GM18520 (cell line): Measurements from ENCODE around the gene PSENEN.

ENCODE experiments used
- ATAC-seq: cut with Tn5 transposase; IDR thresholded peaks from one replicate; pipeline ENCODE4 v1.9.1; 2021; ENCODE audit not compliant: unreplicated experiment

The PSENEN gene

GRCh38 chr19:35745328-35746086 is at the start of gene PSENEN, which contains the start of gene U2AF1L4:
TSS of gene PSENEN (plus strand) at chr19:35745651. CDS start at chr19:35745931, 280 bp downstream.
TSS of gene U2AF1L4 (minus strand) at chr19:35745418. CDS start at chr19:35745391, 27 bp downstream.
- ATAC-seq = peak; percentile 45

GRCh38 chr19:35695895-35696422 is 49.5 kb upstream of the PSENEN start:
- ATAC-seq = no peak

DNA sequence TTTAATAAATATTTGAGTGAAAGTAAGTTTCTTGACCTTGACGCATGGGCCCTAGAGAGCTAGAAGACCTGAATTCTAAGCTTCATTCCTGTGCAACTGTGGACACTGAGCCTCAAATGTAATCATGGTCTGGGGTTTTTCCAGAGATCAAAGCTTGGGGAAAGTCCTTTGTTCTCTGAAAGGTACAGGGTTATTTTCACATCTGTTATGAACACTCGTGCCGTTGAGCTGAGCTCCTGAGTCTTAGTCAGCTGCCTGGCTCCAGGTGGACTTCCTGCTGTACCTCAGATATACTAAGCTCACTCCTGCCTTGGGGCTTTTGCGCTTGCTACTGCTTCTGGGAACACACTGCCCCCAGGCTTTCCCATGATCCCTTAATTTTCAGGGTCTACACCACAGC is 48.6 kb upstream of the PSENEN start:
- ATAC-seq = no peak

DNA sequence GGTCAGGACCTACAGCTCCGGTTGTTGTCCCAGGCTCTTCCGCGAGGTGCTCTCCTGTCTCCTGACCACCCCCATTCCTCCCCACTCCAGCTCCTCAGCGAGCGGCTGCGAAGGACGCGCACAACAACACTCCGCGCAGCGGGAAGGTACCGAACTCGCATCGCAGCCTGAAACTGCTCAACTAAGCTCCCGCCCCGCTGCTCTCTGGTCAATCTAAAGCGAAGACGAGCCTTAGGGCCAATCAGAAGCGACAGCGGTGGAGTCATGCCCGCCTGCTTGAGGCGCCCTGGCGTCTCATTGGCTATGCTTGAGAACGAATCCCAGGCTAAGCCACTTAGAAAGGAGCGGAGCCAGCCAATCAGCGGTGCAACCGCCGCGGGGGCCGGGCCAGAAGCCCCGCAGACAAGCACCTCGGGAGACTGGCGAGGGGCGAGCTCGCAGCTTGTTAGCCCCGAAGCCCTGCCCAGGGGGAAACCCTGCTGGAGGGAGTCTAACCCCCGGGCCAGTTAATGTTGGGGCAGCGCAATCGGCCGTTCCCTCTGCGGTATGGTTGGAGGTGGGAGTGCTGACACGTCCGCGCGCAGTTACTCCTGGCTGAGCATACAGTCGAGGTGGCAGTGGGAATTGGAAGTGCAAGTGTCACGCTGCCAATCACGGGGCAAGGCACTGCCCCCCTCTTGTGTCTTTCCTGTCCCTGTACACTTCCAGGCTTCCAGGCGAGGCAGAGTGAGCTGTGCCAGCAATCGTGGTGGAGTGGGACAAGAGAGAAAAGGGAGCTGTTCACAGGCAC is 43.0 kb upstream of the PSENEN start:
- peak; percentile 98 for ATAC-seq

DNA sequence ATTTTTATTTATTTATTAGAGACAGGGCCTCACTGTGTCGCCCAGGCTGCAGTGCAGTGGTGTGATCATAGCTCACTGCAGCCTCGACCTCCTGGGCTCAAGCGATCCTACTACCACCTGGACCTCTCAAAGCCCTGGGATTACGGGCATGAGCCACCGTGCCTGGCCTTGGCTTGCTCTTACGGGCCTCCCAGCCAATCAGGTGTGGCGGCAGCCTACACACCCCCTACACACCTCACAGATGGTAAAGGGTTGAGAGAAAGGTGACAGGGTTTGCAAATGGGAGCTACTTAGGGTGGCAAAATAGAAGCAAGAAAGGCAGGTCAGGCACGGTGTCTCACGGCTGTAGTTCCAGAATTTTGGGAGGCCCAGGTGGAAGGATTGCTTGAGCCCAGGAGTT is 42.1 kb upstream of the PSENEN start:
- no peak for ATAC-seq

DNA sequence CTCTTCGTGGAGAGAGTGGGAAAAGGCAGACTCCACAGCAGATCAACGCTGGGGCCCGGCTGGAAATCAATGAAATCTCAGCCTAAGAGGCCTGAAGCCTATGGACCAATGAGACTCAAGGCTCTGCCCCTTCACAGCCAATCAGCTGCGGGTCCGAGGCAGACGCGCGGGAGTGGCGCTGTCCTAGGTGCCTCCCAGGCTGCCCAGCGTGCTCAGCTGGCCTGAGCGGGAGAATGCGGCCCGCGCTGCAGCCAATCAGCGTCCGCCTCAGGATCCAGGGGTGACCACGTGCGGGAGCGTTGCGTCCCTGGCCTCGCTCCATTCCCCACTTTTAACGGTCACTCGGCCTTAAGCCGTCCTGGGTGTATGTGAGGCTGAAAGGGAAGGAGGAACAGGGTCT is 41.2 kb upstream of the PSENEN start, which contains the start of gene ZBTB32:
Gene ZBTB32, plus strand, starts transcription at position 341 of the 400 bp plus-strand sequence. CDS start 10,069 bp downstream, outside the sequence.
- ATAC-seq = no peak

DNA sequence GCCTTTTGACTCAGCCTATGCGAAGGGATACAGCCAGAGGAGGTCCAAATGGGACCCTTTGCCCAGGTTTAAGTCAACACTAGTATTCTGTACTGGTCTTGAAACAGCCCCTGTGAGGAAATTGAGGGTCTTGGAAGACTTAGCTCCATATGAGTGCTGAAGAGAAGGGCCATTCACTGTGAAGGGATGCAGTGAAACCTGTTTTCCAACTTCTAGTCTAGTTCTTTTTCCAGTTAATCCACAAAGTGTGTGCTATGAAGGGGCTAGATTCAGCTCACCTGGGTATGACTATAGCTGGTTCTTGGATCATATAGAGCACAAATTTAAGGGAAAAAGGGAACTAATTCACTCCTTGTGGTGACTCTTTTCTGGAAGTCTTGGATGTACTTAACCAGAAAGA is 37.1 kb upstream of the PSENEN start:
- ATAC-seq = no peak

GRCh38 chr19:35710784-35711723 is 34.4 kb upstream of the PSENEN start:
- peak; percentile 23 for ATAC-seq

- no peak for ATAC-seq
Observed at GRCh38 chr19:35712567-35713505, 32.6 kb upstream of the PSENEN start.

DNA sequence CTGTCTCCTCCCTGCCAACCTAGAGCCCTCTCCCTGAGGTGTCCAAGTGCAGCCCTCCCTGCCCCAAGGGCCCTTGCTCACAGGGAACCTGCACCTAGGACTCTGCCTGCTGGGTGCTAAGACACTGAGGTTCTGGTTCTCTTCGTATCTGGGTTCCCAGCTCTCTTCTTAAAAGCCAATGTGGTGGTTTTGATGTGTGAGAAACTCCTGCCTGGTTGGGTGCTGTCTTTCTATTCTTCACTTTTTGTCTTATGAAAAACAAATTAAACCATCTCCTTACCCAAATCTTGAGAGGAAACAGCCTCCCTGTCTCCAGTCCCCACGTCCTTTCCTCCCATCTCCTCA is 32.0 kb upstream of the PSENEN start:
- no peak for ATAC-seq

DNA sequence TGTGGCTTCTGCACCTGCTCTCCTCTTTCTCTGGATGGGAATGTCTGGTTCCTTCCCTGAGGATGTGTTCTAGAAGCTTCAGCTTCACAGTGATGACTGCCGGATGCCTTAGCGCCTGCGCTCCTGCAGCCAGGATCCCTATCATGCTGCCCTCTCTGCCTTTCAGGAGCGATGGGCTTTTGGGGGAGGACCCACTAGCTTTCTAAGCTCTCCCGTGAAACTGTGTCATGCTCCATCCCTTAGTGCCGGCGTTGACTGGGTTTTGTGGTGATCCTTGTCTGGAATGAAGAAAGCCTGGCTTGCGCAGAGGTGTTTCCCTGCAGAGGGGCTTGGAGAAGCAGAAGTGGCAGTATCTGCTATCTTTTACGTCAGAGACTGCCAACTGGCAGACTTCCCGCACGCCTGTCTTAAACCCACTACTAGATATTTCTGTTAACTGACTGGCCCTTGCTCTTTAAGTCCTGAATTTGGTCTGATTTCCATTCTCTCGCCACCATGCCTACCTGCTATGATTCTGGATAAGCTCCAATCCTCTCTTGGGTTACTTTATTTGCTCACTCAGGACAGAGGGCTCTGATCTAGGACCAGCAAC is 31.5 kb upstream of the PSENEN start:
- no peak for ATAC-seq

GRCh38 chr19:35714601-35715354 is 30.7 kb upstream of the PSENEN start:
- ATAC-seq = no peak

GRCh38 chr19:35715355-35715809 is 30.1 kb upstream of the PSENEN start:
- ATAC-seq = no peak

DNA sequence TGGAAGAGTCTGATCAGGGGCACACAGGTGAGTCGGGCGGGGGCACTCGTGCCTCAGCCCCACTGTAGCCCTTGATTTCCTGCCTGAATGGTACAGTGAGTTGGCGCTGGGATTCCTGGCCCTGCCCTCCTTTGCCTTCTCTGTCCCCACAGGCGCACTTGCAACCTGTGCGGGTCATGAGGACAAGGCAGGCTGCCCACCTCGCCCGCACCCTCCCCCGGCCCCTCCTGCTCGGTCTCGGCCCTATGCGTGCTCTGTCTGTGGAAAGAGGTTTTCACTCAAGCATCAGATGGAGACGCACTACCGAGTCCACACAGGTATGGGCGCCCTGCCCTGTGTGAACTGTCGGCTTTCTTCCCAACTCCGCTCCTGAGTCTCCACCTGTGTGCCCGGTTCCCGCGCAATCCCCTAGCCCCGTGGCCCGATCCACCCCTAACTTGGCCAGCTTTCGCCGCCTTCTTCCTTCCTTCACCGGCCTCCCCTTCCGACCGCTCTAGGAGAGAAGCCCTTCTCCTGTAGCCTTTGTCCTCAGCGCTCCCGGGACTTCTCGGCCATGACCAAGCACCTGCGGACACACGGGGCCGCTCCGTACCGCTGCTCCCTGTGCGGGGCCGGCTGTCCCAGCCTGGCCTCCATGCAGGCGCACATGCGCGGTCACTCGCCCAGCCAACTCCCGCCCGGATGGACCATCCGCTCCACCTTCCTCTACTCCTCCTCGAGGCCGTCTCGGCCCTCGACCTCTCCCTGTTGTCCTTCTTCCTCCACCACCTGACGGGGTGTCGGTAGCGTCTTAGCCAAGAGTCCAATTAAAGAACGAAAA is 29.3 kb upstream of the PSENEN start:
- ATAC-seq = no peak

- ATAC-seq = peak; percentile 42
Observed at GRCh38 chr19:35716801-35717664, 28.4 kb upstream of the PSENEN start.

- no peak for ATAC-seq
Observed at GRCh38 chr19:35717665-35718344, 27.6 kb upstream of the PSENEN start, which contains the start of gene KMT2B. TSS of gene KMT2B (plus strand) at chr19:35718003. CDS start at chr19:35718019, 16 bp downstream.
